Measurements from ENCODE around the gene RRAS2.

RRAS2 gene

DNA sequence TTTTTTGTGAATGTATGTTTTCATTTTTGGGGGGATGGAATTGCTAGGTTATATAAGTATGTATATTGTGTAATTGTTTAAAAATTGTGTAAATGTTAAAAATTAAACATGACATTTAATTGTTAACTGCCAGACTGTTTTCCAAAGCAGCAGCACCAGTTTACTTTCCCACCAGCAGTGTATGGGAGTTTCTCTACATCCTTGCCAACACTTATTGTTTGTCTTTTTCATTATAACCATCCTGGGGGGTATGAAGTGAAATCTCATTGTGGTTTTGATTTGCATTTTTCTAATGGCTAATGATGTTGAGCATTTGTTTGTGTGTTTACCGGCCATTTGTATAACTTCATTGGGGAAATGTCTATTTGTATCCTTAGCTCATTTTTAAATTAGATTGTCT lies 31.7 kb upstream of the RRAS2 start:
- H3K4me3 ChIP-seq (replicated peaks in 1 of 2; ENCODE audit: low read depth in 2 of 2, low read length in 2 of 2): no peak overlapping the region
- no peak for DNase-seq (ENCODE audit: low read depth in 2 of 2)
- TF ChIP-seq, protein P1, sequence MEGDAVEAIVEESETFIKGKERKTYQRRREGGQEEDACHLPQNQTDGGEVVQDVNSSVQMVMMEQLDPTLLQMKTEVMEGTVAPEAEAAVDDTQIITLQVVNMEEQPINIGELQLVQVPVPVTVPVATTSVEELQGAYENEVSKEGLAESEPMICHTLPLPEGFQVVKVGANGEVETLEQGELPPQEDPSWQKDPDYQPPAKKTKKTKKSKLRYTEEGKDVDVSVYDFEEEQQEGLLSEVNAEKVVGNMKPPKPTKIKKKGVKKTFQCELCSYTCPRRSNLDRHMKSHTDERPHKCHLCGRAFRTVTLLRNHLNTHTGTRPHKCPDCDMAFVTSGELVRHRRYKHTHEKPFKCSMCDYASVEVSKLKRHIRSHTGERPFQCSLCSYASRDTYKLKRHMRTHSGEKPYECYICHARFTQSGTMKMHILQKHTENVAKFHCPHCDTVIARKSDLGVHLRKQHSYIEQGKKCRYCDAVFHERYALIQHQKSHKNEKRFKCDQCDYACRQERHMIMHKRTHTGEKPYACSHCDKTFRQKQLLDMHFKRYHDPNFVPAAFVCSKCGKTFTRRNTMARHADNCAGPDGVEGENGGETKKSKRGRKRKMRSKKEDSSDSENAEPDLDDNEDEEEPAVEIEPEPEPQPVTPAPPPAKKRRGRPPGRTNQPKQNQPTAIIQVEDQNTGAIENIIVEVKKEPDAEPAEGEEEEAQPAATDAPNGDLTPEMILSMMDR (IDR thresholded peaks at IDR 0.05; ENCODE audit: low read depth, low read length): no peak

DNA sequence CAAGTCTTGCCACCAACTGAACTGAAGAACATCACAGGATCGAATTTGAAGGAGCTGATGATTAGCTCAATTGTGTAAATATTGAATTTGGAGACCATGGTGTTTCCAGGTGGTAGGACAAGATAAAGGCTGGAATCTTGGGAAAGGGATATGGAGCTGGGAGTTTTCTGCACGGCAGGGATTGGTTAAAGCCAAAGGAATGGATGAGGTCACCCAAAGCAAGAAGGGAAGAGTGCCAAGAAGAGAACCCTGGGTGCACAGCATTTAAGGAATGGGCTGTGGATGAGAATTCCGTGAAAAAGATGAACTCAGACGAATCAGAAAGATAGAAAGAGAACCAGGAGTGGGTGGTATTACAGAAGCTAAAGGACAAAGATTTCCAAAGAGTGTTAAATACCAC lies 29.4 kb upstream of the RRAS2 start:
- TF ChIP-seq, protein P1 (IDR thresholded peaks at IDR 0.05; ENCODE audit: low read depth, low read length): no peak

DNA sequence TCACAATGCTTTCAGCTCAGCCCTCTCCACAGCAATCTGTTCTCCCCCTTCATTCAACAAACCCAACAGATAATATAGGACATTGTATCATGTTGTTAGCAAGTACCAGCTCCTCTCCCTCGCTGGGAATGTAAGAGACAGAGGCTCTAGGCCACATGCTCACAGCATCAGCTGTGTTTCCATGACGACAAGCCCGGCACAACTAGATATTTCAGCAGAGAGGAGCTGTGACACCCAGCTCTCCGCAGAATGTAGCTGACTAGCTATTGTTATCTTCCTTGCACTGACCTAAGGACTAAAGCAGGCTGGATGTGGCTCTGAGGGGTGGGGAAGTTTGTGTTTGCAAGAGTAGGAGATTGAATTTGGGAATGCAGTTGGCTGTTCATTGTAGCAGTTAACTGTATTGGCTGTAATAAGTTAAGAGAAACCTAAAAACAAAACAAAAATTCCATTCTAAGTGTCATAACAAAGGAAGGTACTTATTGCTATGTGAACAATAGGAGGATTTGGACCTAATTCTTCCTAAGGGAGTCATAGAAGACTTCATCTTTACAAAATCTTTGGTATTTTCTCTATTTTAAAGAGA lies 28.0 kb upstream of the RRAS2 start:
- TF ChIP-seq, protein P1 (IDR thresholded peaks at IDR 0.05; ENCODE audit: low read depth, low read length): no peak
- DNase-seq (ENCODE audit: low read depth in 2 of 2): peak; percentile 91 to 92
- H3K4me3 ChIP-seq (replicated peaks in 1 of 2; ENCODE audit: low read depth in 2 of 2, low read length in 2 of 2): no peak overlapping the region

More for the DNA sequence above, 29.4 kb upstream of the RRAS2 start:
- H3K4me3 ChIP-seq (replicated peaks in 1 of 2; ENCODE audit: low read depth in 2 of 2, low read length in 2 of 2): no peak overlapping the region
- no peak for DNase-seq (ENCODE audit: low read depth in 2 of 2)

DNA sequence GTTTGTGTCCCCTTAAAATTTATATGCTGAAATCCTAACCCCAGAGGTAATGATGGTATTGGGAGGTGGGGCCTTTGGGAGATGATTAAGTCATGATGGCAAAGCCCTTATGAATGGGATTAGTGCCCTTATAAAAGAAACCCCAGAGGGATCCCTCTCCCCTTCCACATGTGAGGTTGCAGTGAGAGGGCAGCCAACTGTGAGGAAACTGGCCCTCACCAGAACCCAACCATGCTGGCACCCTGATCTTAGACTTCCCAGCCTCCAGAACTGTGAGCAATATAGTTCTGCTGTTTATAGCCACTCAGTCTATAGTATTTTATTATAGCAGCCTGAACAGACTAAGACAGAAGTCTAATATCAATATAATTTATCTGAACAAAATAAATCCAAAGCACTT lies 27.1 kb upstream of the RRAS2 start:
- no peak for DNase-seq (ENCODE audit: low read depth in 2 of 2)
- no peak overlapping the region for H3K4me3 ChIP-seq (replicated peaks in 1 of 2; ENCODE audit: low read depth in 2 of 2, low read length in 2 of 2)
- TF ChIP-seq, protein P1 (IDR thresholded peaks at IDR 0.05; ENCODE audit: low read depth, low read length): no peak

DNA sequence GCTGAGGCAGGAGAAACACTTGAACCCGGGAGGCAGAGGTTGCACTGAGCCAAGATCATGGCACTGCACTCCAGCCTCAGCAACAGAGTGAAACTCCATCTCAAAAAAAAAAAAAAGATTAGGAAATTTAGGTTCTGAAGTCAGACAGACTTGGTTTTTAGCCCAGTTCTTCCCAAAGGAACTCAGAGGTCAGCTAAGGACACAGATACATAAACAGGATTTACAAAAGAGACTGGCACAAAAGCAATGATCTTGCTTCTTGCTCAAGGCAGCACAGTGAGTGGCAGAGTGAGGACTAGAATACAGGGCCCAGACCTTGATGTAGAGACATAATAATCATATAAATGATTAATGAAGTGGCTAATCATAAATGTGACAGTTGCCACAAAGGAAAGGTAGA lies 25.4 kb upstream of the RRAS2 start:
- TF ChIP-seq, protein P1 (IDR thresholded peaks at IDR 0.05; ENCODE audit: low read depth, low read length): no peak
- H3K4me3 ChIP-seq (replicated peaks in 1 of 2; ENCODE audit: low read depth in 2 of 2, low read length in 2 of 2): no peak overlapping the region
- peak; percentile 68 to 88 for DNase-seq (ENCODE audit: low read depth in 2 of 2)

DNA sequence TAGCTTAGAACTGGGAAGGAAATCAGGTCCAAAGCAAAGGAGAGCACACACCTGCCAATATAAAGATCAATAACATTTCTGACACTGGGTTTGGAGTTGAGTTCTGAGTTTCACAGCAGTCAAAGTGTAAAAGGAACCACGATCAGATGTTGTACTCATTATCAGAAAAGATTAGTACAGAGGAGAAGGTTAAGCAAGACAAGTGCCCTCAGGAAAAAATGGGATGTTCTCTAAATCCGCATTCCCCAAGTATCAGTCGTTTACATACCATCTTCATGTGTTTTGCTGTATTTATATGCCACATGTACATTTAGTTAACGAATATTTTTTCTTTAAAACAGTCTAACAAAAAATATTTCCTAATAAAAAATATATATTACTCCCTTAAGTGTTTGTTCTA lies 23.0 kb upstream of the RRAS2 start:
- TF ChIP-seq, protein P1 (IDR thresholded peaks at IDR 0.05; ENCODE audit: low read depth, low read length): no peak
- DNase-seq (ENCODE audit: low read depth in 2 of 2): no peak
- no peak overlapping the region for H3K4me3 ChIP-seq (replicated peaks in 1 of 2; ENCODE audit: low read depth in 2 of 2, low read length in 2 of 2)
